GM18519 (cell line): ENCODE results near the gene AGO4.

Source experiments
- ATAC-seq: cut with Tn5 transposase; IDR thresholded peaks from one replicate; pipeline ENCODE4 v1.9.1; 2021; ENCODE audit warnings: mild to moderate bottlenecking, moderate library complexity; ENCODE audit not compliant: unreplicated experiment, low FRiP score

AGO4 gene

DNA sequence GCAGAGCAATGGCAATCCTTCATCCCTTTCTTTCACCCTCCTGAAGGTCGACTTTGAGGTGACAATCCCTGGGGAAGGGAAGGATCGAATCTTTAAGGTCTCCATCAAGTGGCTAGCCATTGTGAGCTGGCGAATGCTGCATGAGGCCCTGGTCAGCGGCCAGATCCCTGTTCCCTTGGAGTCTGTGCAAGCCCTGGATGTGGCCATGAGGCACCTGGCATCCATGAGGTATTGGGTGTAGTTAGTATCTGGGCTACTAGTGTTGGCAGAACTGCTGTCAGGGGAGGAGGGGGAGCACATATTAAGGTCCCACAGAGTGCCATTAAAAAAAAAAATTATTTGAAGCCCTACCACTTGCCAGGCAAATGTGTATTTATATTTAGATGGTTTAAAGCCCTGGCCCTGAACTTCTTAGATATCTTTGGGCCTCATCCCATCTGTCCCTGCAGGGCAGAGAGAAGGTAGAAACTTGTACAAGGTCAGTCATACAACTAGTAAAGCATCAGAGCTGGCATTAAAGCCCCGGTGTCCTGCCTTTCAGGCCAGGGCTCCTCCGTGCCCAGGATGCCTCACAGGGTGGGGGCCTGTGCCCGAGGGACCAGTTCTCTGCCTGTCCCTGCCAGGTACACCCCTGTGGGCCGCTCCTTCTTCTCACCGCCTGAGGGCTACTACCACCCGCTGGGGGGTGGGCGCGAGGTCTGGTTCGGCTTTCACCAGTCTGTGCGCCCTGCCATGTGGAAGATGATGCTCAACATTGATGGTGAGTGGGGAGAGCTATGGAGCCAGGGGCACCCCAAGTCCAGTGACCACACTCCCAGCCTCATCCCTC is 85.4 kb downstream of the AGO4 start:
- ATAC-seq: no peak

DNA sequence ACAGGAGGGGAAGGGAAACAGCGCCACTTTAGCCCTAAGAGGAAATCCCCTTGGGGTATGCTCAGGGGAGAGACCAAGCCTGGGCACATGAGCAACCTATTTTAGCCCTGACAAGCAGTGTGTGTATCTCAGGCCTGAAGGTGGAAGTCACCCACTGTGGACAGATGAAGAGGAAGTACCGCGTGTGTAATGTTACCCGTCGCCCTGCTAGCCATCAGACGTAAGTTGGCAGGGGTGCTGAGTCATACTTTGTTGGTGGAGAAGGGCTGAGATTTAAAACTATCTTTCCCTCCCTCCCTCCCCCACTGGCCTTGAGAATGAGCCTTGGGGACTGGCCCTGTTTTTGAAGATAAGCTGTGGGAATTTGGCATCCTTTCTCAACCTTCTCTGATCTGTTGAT is 86.4 kb downstream of the AGO4 start:
- ATAC-seq: no peak

DNA sequence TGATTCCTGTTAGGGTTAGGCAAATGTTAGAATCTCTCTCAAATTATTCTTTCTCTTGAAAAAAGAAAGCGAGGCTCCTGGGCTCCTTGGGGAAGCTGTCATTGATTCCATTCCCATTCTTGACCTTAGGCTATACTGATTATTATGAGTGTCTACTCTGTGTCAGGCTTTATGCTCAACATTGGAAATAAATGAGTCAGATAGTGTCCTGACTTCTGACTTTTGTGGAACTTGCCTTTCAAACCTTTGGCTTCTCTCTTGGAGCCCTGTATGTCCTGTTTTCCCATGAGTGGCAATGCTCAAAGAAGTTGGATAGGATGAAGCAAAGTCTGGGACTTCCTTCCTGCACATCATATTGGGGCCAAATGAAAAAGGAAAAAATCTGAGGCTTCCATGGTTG is 86.8 kb downstream of the AGO4 start:
- no peak for ATAC-seq

DNA sequence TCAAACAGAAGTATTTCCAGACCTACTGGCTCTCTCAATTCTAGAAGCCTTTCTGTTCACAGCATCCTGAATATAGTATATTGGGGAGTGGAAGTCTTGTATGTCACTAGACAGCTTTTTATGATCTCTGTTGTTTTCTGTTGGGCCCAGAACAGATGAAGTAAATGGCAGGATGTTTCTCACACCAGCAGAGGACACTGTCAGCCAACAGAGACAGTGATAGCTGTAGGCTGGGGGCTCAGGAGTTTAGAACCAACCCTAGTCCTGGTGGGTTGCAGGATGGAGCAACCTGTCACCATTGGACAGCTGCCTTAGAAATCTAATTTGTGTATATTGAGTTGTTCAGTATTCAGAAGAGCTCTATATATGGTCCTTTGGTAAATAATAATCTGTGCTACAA is 92.1 kb downstream of the AGO4 start:
- ATAC-seq: no peak

DNA sequence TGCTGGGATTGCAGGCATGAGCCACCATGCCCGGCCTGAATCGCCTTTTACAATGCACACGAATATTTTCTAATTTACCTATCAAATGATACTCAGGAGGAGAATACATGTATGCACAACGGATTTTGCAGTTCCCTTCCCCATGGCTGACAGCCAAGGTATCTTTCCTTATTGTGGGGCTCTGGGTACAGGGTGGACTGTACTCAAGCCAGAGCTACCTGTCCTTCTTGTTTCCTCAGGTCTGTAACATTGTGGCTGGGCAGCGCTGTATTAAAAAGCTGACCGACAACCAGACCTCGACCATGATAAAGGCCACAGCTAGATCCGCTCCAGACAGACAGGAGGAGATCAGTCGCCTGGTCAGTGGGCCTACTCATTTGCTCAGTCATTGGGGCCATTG is 93.4 kb downstream of the AGO4 start:
- no peak for ATAC-seq

GRCh38 chr1:35902671-35903070 is 94.9 kb downstream of the AGO4 start:
- no peak for ATAC-seq
